Neuronal stem cell (in vitro differentiated cells): ENCODE measurements around the gene C22orf39.

Source experiments
- DNase-seq: peaks from one replicate; pipeline ENCODE4 v3.0.0-alpha.2; 2013; ENCODE audit warnings: low spot score
- H2AFZ ChIP-seq: one replicate; pipeline ENCODE4 v1.6.1; 2013; ENCODE audit warnings: mild to moderate bottlenecking, low read length, inconsistent platforms
- H2AK5ac ChIP-seq: 2 replicates; pipeline ENCODE4 v1.6.1; 2013; ENCODE audit warnings: low read depth, mild to moderate bottlenecking, inconsistent platforms, low read length, moderate library complexity, mixed read lengths
- H2BK120ac ChIP-seq: 2 replicates; pipeline ENCODE4 v1.6.1; 2013; ENCODE audit warnings: low read depth, mild to moderate bottlenecking, inconsistent platforms, low read length, moderate library complexity, mixed read lengths
- H2BK12ac ChIP-seq: one replicate; pipeline ENCODE4 v1.6.1; 2013; ENCODE audit warnings: low read length, inconsistent platforms
- H2BK15ac ChIP-seq: 2 replicates; pipeline ENCODE4 v1.6.1; 2013; ENCODE audit warnings: mild to moderate bottlenecking, low read length, inconsistent platforms, mixed read lengths
- H2BK5ac ChIP-seq: one replicate; pipeline ENCODE4 v1.6.1; 2013; ENCODE audit warnings: inconsistent platforms, mild to moderate bottlenecking, low read length, moderate library complexity
- H3K14ac ChIP-seq: one replicate; pipeline ENCODE4 v1.6.1; 2013; ENCODE audit warnings: low read length, inconsistent platforms
- H3K18ac ChIP-seq: 2 replicates; pipeline ENCODE4 v1.6.1; 2013; ENCODE audit warnings: low read length, inconsistent platforms
- H3K23ac ChIP-seq: 2 replicates; pipeline ENCODE4 v1.6.1; 2013; ENCODE audit warnings: low read depth, mild to moderate bottlenecking, mixed read lengths, low read length, inconsistent platforms; ENCODE audit not compliant: poor library complexity
- H3K27ac ChIP-seq: replicated peaks from 3 replicates; pipeline ENCODE4 v1.5.1; 2013; ENCODE audit warnings: low read length, inconsistent platforms
- H3K27me3 ChIP-seq, 3 experiments: 2 replicates each; pipeline ENCODE4 v1.6.1; 2013; ENCODE audit warnings: low read length in 3 of 3, mild to moderate bottlenecking in 2 of 3, inconsistent platforms in 1 of 3, low read depth in 1 of 3, mixed read lengths in 1 of 3, moderate library complexity in 1 of 3; ENCODE audit not compliant: control insufficient read depth in 3 of 3, insufficient read depth in 3 of 3
- H3K36me3 ChIP-seq, 2 donors: replicated peaks in 1 of 2; 2 replicates each; pipeline ENCODE4 v1.6.1; 2013; ENCODE audit warnings: low read length in 2 of 2; ENCODE audit not compliant: control insufficient read depth in 2 of 2, insufficient read depth in 2 of 2
- H3K4ac ChIP-seq: 2 replicates; pipeline ENCODE4 v1.6.1; 2013; ENCODE audit warnings: inconsistent platforms, mild to moderate bottlenecking, low read length, moderate library complexity
- H3K4me1 ChIP-seq, 2 donors: 1 replicate in 1 of 2; 2 replicates in 1 of 2; pipeline ENCODE4 v1.6.1; 2013; ENCODE audit warnings: low read length in 2 of 2, low read depth in 1 of 2; ENCODE audit not compliant: control insufficient read depth in 2 of 2, insufficient read depth in 1 of 2
- H3K4me2 ChIP-seq: one replicate; pipeline ENCODE4 v1.6.1; 2013; ENCODE audit warnings: mild to moderate bottlenecking, low read length, inconsistent platforms; ENCODE audit not compliant: insufficient read depth, poor library complexity, severe bottlenecking
- H3K4me3 ChIP-seq, 2 donors: 2 replicates each; pipeline ENCODE4 v1.5.1; 2013; ENCODE audit warnings: low read length in 2 of 2, mild to moderate bottlenecking in 2 of 2, inconsistent platforms in 1 of 2, moderate library complexity in 1 of 2
- H3K79me1 ChIP-seq: one replicate; pipeline ENCODE4 v1.6.1; 2013; ENCODE audit warnings: low read depth, mild to moderate bottlenecking, inconsistent platforms, low read length, moderate library complexity
- H3K9ac ChIP-seq: one replicate; pipeline ENCODE4 v1.6.1; 2013; ENCODE audit warnings: mild to moderate bottlenecking, low read depth, low read length, inconsistent platforms; ENCODE audit not compliant: poor library complexity
- H3K9me3 ChIP-seq, 2 donors: replicated peaks in 1 of 2; 2 replicates each; pipeline versions ENCODE3 to v1.6.1; 2013; ENCODE audit warnings: low read length in 2 of 2, mild to moderate bottlenecking in 2 of 2, inconsistent platforms in 1 of 2, low read depth in 1 of 2, mixed read lengths in 1 of 2, moderate library complexity in 1 of 2; ENCODE audit not compliant: control insufficient read depth in 2 of 2, insufficient read depth in 1 of 2
- H4K8ac ChIP-seq: one replicate; pipeline ENCODE4 v1.6.1; 2013; ENCODE audit warnings: low read depth, mild to moderate bottlenecking, inconsistent platforms, low read length, moderate library complexity
- H4K91ac ChIP-seq: one replicate; pipeline ENCODE4 v1.6.1; 2013; ENCODE audit warnings: low read length, low read depth, mild to moderate bottlenecking, inconsistent platforms; ENCODE audit not compliant: poor library complexity
- WGBS, 2 donors: extraction: QIAGEN DNeasy Blood & Tissue Kit; methylation state at CpG; one replicate each; pipeline ENCODE4 v1.1.7; 2013; ENCODE audit warnings: missing lambda C conversion rate in 2 of 2, mixed read lengths in 1 of 2; ENCODE audit not compliant: insufficient read length in 2 of 2, insufficient replicate concordance in 1 of 2; ENCODE audit errors: extremely low coverage in 2 of 2; 5-methylcytosine and 5-hydroxymethylcytosine counted together

C22orf39 gene

GRCh38 chr22:19434401-19434800, 13.1 kb downstream of the C22orf39 start:
- Histone ChIP-seq H2BK120ac (no peak overlapping the region), H3K79me1 (peaks cover 3% of the 10 kb centered on the region), H2AK5ac (no peak overlapping the region), H2AFZ (no peak overlapping the region), H4K8ac (no peak overlapping the region), H3K9me3 (no peaks in the 10 kb centered on the region), H3K4me1 (peaks cover 5 to 18% of the 10 kb centered on the region in 2 donors), H3K4me3 (no peak overlapping the region), H3K36me3 (peaks cover 15 to 44% of the 10 kb centered on the region in 2 donors), H3K27ac (no peak overlapping the region), H2BK12ac (no peak overlapping the region), H3K23ac (no peak overlapping the region), H3K18ac (no peak overlapping the region), H3K4me2 (no peak overlapping the region), H2BK15ac (no peak overlapping the region), H3K4ac (no peak overlapping the region), H2BK5ac (no peak overlapping the region), H3K27me3 (no peaks in the 10 kb centered on the region), H4K91ac (no peak overlapping the region), H3K9ac (no peak overlapping the region), H3K14ac (no peak overlapping the region)
- DNase-seq: no peak
- WGBS, 2 donors: no CpG with 5 or more reads among the region's 7 CpGs

GRCh38 chr22:19432133-19432851, 15.2 kb downstream of the C22orf39 start, which contains the start of gene MRPL40:
Gene MRPL40 (plus strand): TSS chr22:19432545. CDS start chr22:19432555, 10 bp downstream.
- H4K8ac ChIP-seq: no peak within 1 kb of the TSS
- H3K4me3 ChIP-seq: peak within 1 kb of the TSS; percentile 94 to 95
- no peak within 1 kb of the TSS for H2BK15ac ChIP-seq
- peak within 1 kb of the TSS; percentile 93 for H2BK5ac ChIP-seq
- peak within 1 kb of the TSS; percentile 91 for H2AFZ ChIP-seq
- no peaks in the 10 kb centered on the region for H3K9me3 ChIP-seq
- no peaks in the 10 kb centered on the region for H3K27me3 ChIP-seq
- H2AK5ac ChIP-seq: peak within 1 kb of the TSS; percentile 81
- H3K14ac ChIP-seq: peak within 1 kb of the TSS; percentile 39
- peak within 1 kb of the TSS; percentile 50 for H4K91ac ChIP-seq
- H3K27ac ChIP-seq: peak within 1 kb of the TSS; percentile 87
- peak within 1 kb of the TSS; percentile 96 for H3K9ac ChIP-seq
- peak; percentile 81 for DNase-seq
- H3K23ac ChIP-seq: peak within 1 kb of the TSS; percentile 100
- H3K4me2 ChIP-seq: peak within 1 kb of the TSS; percentile 96
- H3K18ac ChIP-seq: peak within 1 kb of the TSS; percentile 97
- peaks cover 3% of the 10 kb centered on the region for H3K79me1 ChIP-seq
- WGBS, 2 donors: no CpG with 5 or more reads among the region's 74 CpGs
- H3K36me3 ChIP-seq: peaks cover 15 to 45% of the 10 kb centered on the region in 2 donors
- H3K4ac ChIP-seq: no peak within 1 kb of the TSS
- H2BK12ac ChIP-seq: no peak within 1 kb of the TSS
- no peak within 1 kb of the TSS for H2BK120ac ChIP-seq
- H3K4me1 ChIP-seq: peaks cover 5 to 18% of the 10 kb centered on the region in 2 donors

GRCh38 chr22:19431649-19432132, 15.8 kb downstream of the C22orf39 start, which contains the start of gene HIRA:
Gene HIRA (minus strand): TSS chr22:19431733. CDS start chr22:19431476, 257 bp downstream.
- Histone ChIP-seq H3K4ac (no peak within 1 kb of the TSS), H3K36me3 (peaks cover 15 to 39% of the 10 kb centered on the region in 2 donors), H2BK12ac (no peak within 1 kb of the TSS), H3K27me3 (no peaks in the 10 kb centered on the region), H3K4me2 (peak within 1 kb of the TSS; percentile 96), H3K79me1 (peaks cover 3% of the 10 kb centered on the region), H2BK120ac (peak within 1 kb of the TSS; percentile 0), H3K4me1 (peaks cover 5 to 18% of the 10 kb centered on the region in 2 donors), H3K23ac (peak within 1 kb of the TSS; percentile 100), H3K9ac (peak within 1 kb of the TSS; percentile 96), H3K4me3 (peak within 1 kb of the TSS; percentile 94 to 95), H3K14ac (peak within 1 kb of the TSS; percentile 39), H2BK5ac (peak within 1 kb of the TSS; percentile 93), H4K8ac (no peak within 1 kb of the TSS), H3K9me3 (no peaks in the 10 kb centered on the region), H2AFZ (peak within 1 kb of the TSS; percentile 91), H3K27ac (peak within 1 kb of the TSS; percentile 87), H3K18ac (peak within 1 kb of the TSS; percentile 97), H2AK5ac (peak within 1 kb of the TSS; percentile 81), H2BK15ac (no peak within 1 kb of the TSS), H4K91ac (peak within 1 kb of the TSS; percentile 50)
- no CpG with 5 or more reads among the region's 66 CpGs for WGBS, 2 donors
- peak; percentile 86 for DNase-seq

GRCh38 chr22:19430890-19431541, 16.5 kb downstream of the C22orf39 start:
- H3K4me3 ChIP-seq: peak overlapping the region; percentile 94 to 95
- H3K23ac ChIP-seq: peak overlapping the region; percentile 100
- WGBS, 2 donors: no CpG with 5 or more reads among the region's 53 CpGs
- H3K9me3 ChIP-seq: no peaks in the 10 kb centered on the region
- peak; percentile 39 for DNase-seq
- H3K14ac ChIP-seq: no peak overlapping the region
- peak overlapping the region; percentile 78 for H2AFZ ChIP-seq
- no peak overlapping the region for H2BK15ac ChIP-seq
- peaks cover 5 to 18% of the 10 kb centered on the region in 2 donors for H3K4me1 ChIP-seq
- no peaks in the 10 kb centered on the region for H3K27me3 ChIP-seq
- peak overlapping the region; percentile 35 for H2BK5ac ChIP-seq
- no peak overlapping the region for H4K8ac ChIP-seq
- no peak overlapping the region for H2BK12ac ChIP-seq
- H2BK120ac ChIP-seq: peak overlapping the region; percentile 0
- no peak overlapping the region for H2AK5ac ChIP-seq
- H3K9ac ChIP-seq: peak overlapping the region; percentile 86
- peak overlapping the region; percentile 66 for H3K4me2 ChIP-seq
- peaks cover 3% of the 10 kb centered on the region for H3K79me1 ChIP-seq
- H3K36me3 ChIP-seq: peaks cover 14 to 39% of the 10 kb centered on the region in 2 donors
- no peak overlapping the region for H3K4ac ChIP-seq
- H4K91ac ChIP-seq: no peak overlapping the region
- no peak overlapping the region for H3K27ac ChIP-seq
- H3K18ac ChIP-seq: peak overlapping the region; percentile 88
